ENCODE measurements around the gene LRRC36. TPM values are rescaled to one million over a fixed set of nuclear protein-coding genes. Genes with fewer than 3 reads are reported as not detected.
A peak's percentile ranks its signal among the peaks of the same experiment; 100 is the strongest.

LRRC36 gene
- total and polyA plus RNA-seq, 2 of the 13 experiments (the other 11 are each of a cell fraction or from before 2014, with no cell fraction given), result 0.12 to 0.15 TPM

GRCh38 chr16:67284699-67285646, 41.6 kb upstream of the LRRC36 start (continued):
- TF ChIP-seq ZNF513 (CRISPR knock-in tag; conservative IDR thresholded peaks at IDR 0.05) (no peak), SALL2 (CRISPR knock-in tag; IDR thresholded peaks at IDR 0.05) (0 out of 2 replicates have a peak, but pooled peaks have one; percentile 61), FLYWCH1 (CRISPR knock-in tag; IDR thresholded peaks at IDR 0.05) (no peak), ZBTB2 (CRISPR knock-in tag; IDR thresholded peaks at IDR 0.05; ENCODE audit: low read depth) (no peak), ZNF724P (CRISPR knock-in tag; IDR thresholded peaks at IDR 0.05; ENCODE audit: borderline replicate concordance) (no peak), ZNF782 (CRISPR knock-in tag; IDR thresholded peaks at IDR 0.05; ENCODE audit: borderline replicate concordance) (peak; percentile 54; the same call in 1 of the 2 replicates), MAFG (CRISPR knock-in tag; IDR thresholded peaks at IDR 0.05) (no peak), ZNF263 (CRISPR knock-in tag; IDR thresholded peaks at IDR 0.05) (0 out of 2 replicates have a peak, but pooled peaks have one; percentile 41), CEBPG (CRISPR knock-in tag; IDR thresholded peaks at IDR 0.05) (no peak), ONECUT2 (CRISPR knock-in tag; IDR thresholded peaks at IDR 0.05) (no peak), HOXD1 (CRISPR knock-in tag; IDR thresholded peaks at IDR 0.05) (0 out of 2 replicates have a peak, but pooled peaks have one; percentile 21), RBM22 (optimal IDR thresholded peaks at IDR 0.05; ENCODE audit: low read length) (no peak), MIER3 (CRISPR knock-in tag; IDR thresholded peaks at IDR 0.05; ENCODE audit: borderline replicate concordance) (0 out of 2 replicates have a peak, but pooled peaks have one; percentile 37), ZSCAN21 (CRISPR knock-in tag; IDR thresholded peaks at IDR 0.05; ENCODE audit: borderline replicate concordance) (no peak), MXD4 (CRISPR knock-in tag; IDR thresholded peaks at IDR 0.05) (no peak), NRL (CRISPR knock-in tag; IDR thresholded peaks at IDR 0.05; ENCODE audit: borderline replicate concordance) (no peak), ZNF10 (CRISPR knock-in tag; IDR thresholded peaks at IDR 0.05; ENCODE audit: borderline replicate concordance, low read depth) (no peak), KLF12 (CRISPR knock-in tag; IDR thresholded peaks at IDR 0.05; ENCODE audit: borderline replicate concordance) (no peak), ISX (CRISPR knock-in tag; conservative IDR thresholded peaks at IDR 0.05) (no peak)
- TF ChIP-seq, protein P1, sequence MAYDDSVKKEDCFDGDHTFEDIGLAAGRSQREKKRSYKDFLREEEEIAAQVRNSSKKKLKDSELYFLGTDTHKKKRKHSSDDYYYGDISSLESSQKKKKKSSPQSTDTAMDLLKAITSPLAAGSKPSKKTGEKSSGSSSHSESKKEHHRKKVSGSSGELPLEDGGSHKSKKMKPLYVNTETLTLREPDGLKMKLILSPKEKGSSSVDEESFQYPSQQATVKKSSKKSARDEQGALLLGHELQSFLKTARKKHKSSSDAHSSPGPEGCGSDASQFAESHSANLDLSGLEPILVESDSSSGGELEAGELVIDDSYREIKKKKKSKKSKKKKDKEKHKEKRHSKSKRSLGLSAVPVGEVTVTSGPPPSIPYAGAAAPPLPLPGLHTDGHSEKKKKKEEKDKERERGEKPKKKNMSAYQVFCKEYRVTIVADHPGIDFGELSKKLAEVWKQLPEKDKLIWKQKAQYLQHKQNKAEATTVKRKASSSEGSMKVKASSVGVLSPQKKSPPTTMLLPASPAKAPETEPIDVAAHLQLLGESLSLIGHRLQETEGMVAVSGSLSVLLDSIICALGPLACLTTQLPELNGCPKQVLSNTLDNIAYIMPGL (CRISPR knock-in tag; IDR thresholded peaks at IDR 0.05; ENCODE audit: borderline replicate concordance in 1 of 2, low read depth in 1 of 2), result peak; percentile 33 to 77; a peak in 2 of 4 replicates
- TF ChIP-seq, protein P2, sequence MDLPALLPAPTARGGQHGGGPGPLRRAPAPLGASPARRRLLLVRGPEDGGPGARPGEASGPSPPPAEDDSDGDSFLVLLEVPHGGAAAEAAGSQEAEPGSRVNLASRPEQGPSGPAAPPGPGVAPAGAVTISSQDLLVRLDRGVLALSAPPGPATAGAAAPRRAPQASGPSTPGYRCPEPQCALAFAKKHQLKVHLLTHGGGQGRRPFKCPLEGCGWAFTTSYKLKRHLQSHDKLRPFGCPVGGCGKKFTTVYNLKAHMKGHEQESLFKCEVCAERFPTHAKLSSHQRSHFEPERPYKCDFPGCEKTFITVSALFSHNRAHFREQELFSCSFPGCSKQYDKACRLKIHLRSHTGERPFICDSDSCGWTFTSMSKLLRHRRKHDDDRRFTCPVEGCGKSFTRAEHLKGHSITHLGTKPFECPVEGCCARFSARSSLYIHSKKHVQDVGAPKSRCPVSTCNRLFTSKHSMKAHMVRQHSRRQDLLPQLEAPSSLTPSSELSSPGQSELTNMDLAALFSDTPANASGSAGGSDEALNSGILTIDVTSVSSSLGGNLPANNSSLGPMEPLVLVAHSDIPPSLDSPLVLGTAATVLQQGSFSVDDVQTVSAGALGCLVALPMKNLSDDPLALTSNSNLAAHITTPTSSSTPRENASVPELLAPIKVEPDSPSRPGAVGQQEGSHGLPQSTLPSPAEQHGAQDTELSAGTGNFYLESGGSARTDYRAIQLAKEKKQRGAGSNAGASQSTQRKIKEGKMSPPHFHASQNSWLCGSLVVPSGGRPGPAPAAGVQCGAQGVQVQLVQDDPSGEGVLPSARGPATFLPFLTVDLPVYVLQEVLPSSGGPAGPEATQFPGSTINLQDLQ (CRISPR knock-in tag; IDR thresholded peaks at IDR 0.05), result no peak
